B cell (primary cell): ENCODE results near the gene IGSF9B. TPM values are rescaled to one million over a fixed set of nuclear protein-coding genes. Genes with fewer than 3 reads are reported as not detected.

Experiments used
- ATAC-seq: fragments of 200-7000 bp; cut with Tn5 transposase; one replicate; pipeline ENCODE4 v1.10.0; 2021; ENCODE audit warnings: low read depth, mild to moderate bottlenecking, moderate number of reproducible peaks, moderate library complexity
- CTCF ChIA-PET: fragments of 350-600 bp; sonication (Branson Sonifier 250); formaldehyde crosslinking; loops from one replicate; lab custom pipeline; 2021; ENCODE audit warnings: antibody characterized with exemption, inconsistent platforms; lab: Charles Lee
- POLR2A ChIA-PET: fragments of 350-600 bp; sonication (Branson Sonifier 250); formaldehyde crosslinking; loops from one replicate; lab custom pipeline; 2021; ENCODE audit warnings: antibody characterized with exemption; lab: Charles Lee
- DNase-seq: peaks from one replicate; pipeline ENCODE4 v3.0.0; 2013
- H2AFZ ChIP-seq: 2 replicates; pipeline ENCODE4 v1.6.1; 2012; ENCODE audit warnings: mild to moderate bottlenecking, low read depth, low read length; ENCODE audit not compliant: insufficient read depth, poor library complexity, severe bottlenecking
- H3K27ac ChIP-seq, 2 donors: 1 replicate in 1 of 2; 2 replicates in 1 of 2; pipeline ENCODE4 v1.5.1; 2012 to 2013; ENCODE audit warnings: low read length in 2 of 2, mild to moderate bottlenecking in 2 of 2, moderate library complexity in 1 of 2
- H3K27me3 ChIP-seq, 4 experiments: fragments of 200-600 bp in 1 of 4; sonication (generic) in 1 of 4; replicated peaks in 1 of 4; 1 replicate in 2 of 4; 2 replicates in 2 of 4; pipeline versions ENCODE4 v1.6.1 to v1.7.0; 2013 to 2016; ENCODE audit warnings: low read length in 3 of 4, mild to moderate bottlenecking in 2 of 4, mixed read lengths in 1 of 4, moderate library complexity in 1 of 4; ENCODE audit not compliant: insufficient read depth in 4 of 4, control insufficient read depth in 3 of 4; ENCODE audit errors: control extremely low read depth in 1 of 4
- H3K36me3 ChIP-seq, 2 experiments: replicated peaks in 1 of 2; 1 replicate in 1 of 2; 2 replicates in 1 of 2; pipeline versions ENCODE4 v1.6.1 to v1.7.1; 2013; ENCODE audit warnings: low read length in 1 of 2; ENCODE audit not compliant: insufficient read depth in 2 of 2, control insufficient read depth in 1 of 2; ENCODE audit errors: control extremely low read depth in 1 of 2, extremely low read depth in 1 of 2
- H3K4me1 ChIP-seq, 2 donors: fragments of 200-600 bp in 1 of 2; sonication (generic) in 1 of 2; 1 replicate in 1 of 2; 2 replicates in 1 of 2; pipeline versions ENCODE4 v1.5.1 to v1.6.1; 2013 to 2017; ENCODE audit warnings: low read length in 2 of 2; ENCODE audit not compliant: control insufficient read depth in 2 of 2, insufficient read depth in 2 of 2
- H3K4me2 ChIP-seq: replicated peaks from 2 replicates; pipeline ENCODE3; 2012; ENCODE audit warnings: mild to moderate bottlenecking, low read depth, low read length; ENCODE audit not compliant: poor library complexity, severe bottlenecking
- H3K4me3 ChIP-seq, 5 experiments: fragments of 200-600 bp in 1 of 5; sonication (generic) in 1 of 5; 1 replicate in 3 of 5; 2 replicates in 2 of 5; pipeline versions ENCODE4 v1.5.1 to v1.7.0; 2011 to 2016; ENCODE audit warnings: low read length in 4 of 5, mild to moderate bottlenecking in 4 of 5, low read depth in 2 of 5, control low read depth in 1 of 5, moderate library complexity in 1 of 5; ENCODE audit not compliant: insufficient read depth in 1 of 5; ENCODE audit errors: control extremely low read depth in 1 of 5, extremely low read depth in 1 of 5
- H3K79me2 ChIP-seq: fragments of 200-600 bp; sonication (generic); one replicate; pipeline ENCODE4 v1.6.0; 2016; ENCODE audit warnings: low read length; ENCODE audit not compliant: control insufficient read depth, insufficient read depth
- H3K9ac ChIP-seq: fragments of 200-600 bp; sonication (generic); 2 replicates; pipeline ENCODE4 v1.6.1; 2017; ENCODE audit warnings: mild to moderate bottlenecking, low read length, moderate library complexity
- H3K9me3 ChIP-seq, 3 donors: one replicate each; pipeline versions ENCODE4 v1.6.1 to v1.7.1; 2013; ENCODE audit warnings: low read length in 2 of 3; ENCODE audit not compliant: control insufficient read depth in 2 of 3, insufficient read depth in 1 of 3; ENCODE audit errors: control extremely low read depth in 1 of 3
- H4K20me1 ChIP-seq: 2 replicates; pipeline ENCODE4 v1.6.0; 2012; ENCODE audit warnings: mild to moderate bottlenecking, low read length; ENCODE audit not compliant: insufficient read depth, control insufficient read depth, poor library complexity, severe bottlenecking
- H3K27ac Mint-ChIP-seq: one replicate; pipeline ENCODE4 v1.8.0; 2021; ENCODE audit warnings: mixed read lengths
- H3K27me3 Mint-ChIP-seq: one replicate; pipeline ENCODE4 v1.8.0; 2021; ENCODE audit warnings: mixed read lengths
- H3K4me1 Mint-ChIP-seq: one replicate; pipeline ENCODE4 v1.8.0; 2021; ENCODE audit warnings: mixed read lengths
- H3K4me3 Mint-ChIP-seq: one replicate; pipeline ENCODE4 v1.8.0; 2021; ENCODE audit warnings: mixed read lengths
- H3K9me3 Mint-ChIP-seq: one replicate; pipeline ENCODE4 v1.8.0; 2022; ENCODE audit warnings: mixed read lengths; ENCODE audit not compliant: insufficient read depth
- CTCF ChIP-seq: fragments of 200-600 bp; IDR thresholded peaks from one replicate; pipeline ENCODE4 v1.8.0; 2022; ENCODE audit warnings: antibody characterized with exemption, mild to moderate bottlenecking
- EZH2 ChIP-seq: IDR thresholded peaks from 2 replicates; pipeline ENCODE4 v1.6.1; 2012; ENCODE audit warnings: borderline replicate concordance, low read depth, mild to moderate bottlenecking, moderate library complexity, low read length; ENCODE audit not compliant: insufficient read depth, poor library complexity, severe bottlenecking
- WGBS: methylation state at CpG from one replicate; pipeline ENCODE4 v1.1.5; 2013; ENCODE audit warnings: missing lambda C conversion rate; ENCODE audit not compliant: insufficient coverage; 5-methylcytosine and 5-hydroxymethylcytosine counted together
- intact Hi-C: fragments of 100-400 bp; cut with micrococcal nuclease; formaldehyde crosslinking; loops from one replicate; pipeline ENCODE4 v1.10.0; 2022
- polyA plus RNA-seq: library from polyadenylated mRNA; depleted of rRNA; stranded (reverse); fragments of >200 nt; gene quantifications from 2 replicates; pipeline ENCODE4 v1.2.3, GENCODE V29; 2012
- total RNA-seq, 2 donors: library from RNA; stranded (reverse); fragments of 120-200 nt in 1 of 2; gene quantifications; 1 replicate in 1 of 2; 2 replicates in 1 of 2; pipeline versions ENCODE4 v1.2.3 to v1.2.4, GENCODE V29; 2013 to 2022

The IGSF9B gene
- total and polyA plus RNA-seq, 2 donors (not counting 1 experiment from before 2014, with no cell fraction given) = 0.15 to 0.37 TPM

- no peak overlapping the region for H3K4me2 ChIP-seq
- H3K4me3 Mint-ChIP-seq = no peak overlapping the region
- H4K20me1 ChIP-seq = no peaks in the 10 kb centered on the region
- H3K9me3 Mint-ChIP-seq = no peaks in the 10 kb centered on the region
- ChIA-PET CTCF (no interaction called here), POLR2A (no interaction called here)
- intact Hi-C loops = no loop called here
- no peaks in the 10 kb centered on the region for H3K79me2 ChIP-seq
- H3K9me3 ChIP-seq = peaks cover 0 to 10% (median 0%) of the 10 kb centered on the region in 3 donors
- no peak overlapping the region for H3K9ac ChIP-seq
- H3K4me1 ChIP-seq = no peaks in the 10 kb centered on the region
- H3K27me3 ChIP-seq = peaks cover 0 to 8% (median 0%) of the 10 kb centered on the region in 4 experiments
- ATAC-seq (no peak), DNase-seq (no peak)
- H3K4me3 ChIP-seq = no peak overlapping the region
- no peak for TF ChIP-seq EZH2
- H3K27ac Mint-ChIP-seq = no peak overlapping the region
- WGBS = 88% methylated on average over 10 of the region's 11 CpGs
- H3K36me3 ChIP-seq = no peaks in the 10 kb centered on the region
- H3K27me3 Mint-ChIP-seq = peaks cover 48% of the 10 kb centered on the region
- H2AFZ ChIP-seq = no peak overlapping the region
- no peak overlapping the region for H3K27ac ChIP-seq
- no peaks in the 10 kb centered on the region for H3K4me1 Mint-ChIP-seq
These were observed 12.3 kb upstream of the IGSF9B start for GRCh38 chr11:133969112-133969511.

- no peak for ATAC-seq
- Histone ChIP-seq H3K36me3 (no peaks in the 10 kb centered on the region), H3K27me3 (peaks cover 0 to 8% (median 0%) of the 10 kb centered on the region in 4 experiments), H4K20me1 (no peaks in the 10 kb centered on the region), H3K9me3 (peaks cover 0 to 10% (median 0%) of the 10 kb centered on the region in 3 donors), H3K4me2 (no peak overlapping the region), H3K79me2 (no peaks in the 10 kb centered on the region), H3K27ac (no peak overlapping the region), H3K9ac (no peak overlapping the region), H3K4me1 (no peaks in the 10 kb centered on the region), H2AFZ (no peak overlapping the region), H3K4me3 (no peak overlapping the region)
- Mint-ChIP-seq H3K9me3 (no peaks in the 10 kb centered on the region), H3K27ac (no peak overlapping the region), H3K27me3 (peaks cover 43% of the 10 kb centered on the region), H3K4me1 (no peaks in the 10 kb centered on the region), H3K4me3 (no peak overlapping the region)
- DNase-seq = no peak
- intact Hi-C loops = no loop called here
- TF ChIP-seq CTCF = no peak
- CTCF ChIA-PET = no interaction called here
- 59% methylated on average over 6 of the region's 6 CpGs for WGBS
- POLR2A ChIA-PET = no interaction called here
These were observed 11.5 kb upstream of the IGSF9B start for GRCh38 chr11:133968300-133968699.
